Measurements from ENCODE around the gene ZNF462. TPM values are rescaled to one million over a fixed set of nuclear protein-coding genes. Genes with fewer than 3 reads are reported as not detected.

ZNF462 gene
- total and polyA plus RNA-seq, 2 of the 4 experiments (the other 2 are of a cell fraction): 6.1 to 18.8 TPM

GRCh38 chr9:106961623-106962022 lies 98.7 kb downstream of the ZNF462 start:
- Histone ChIP-seq H3K27me3 (ENCODE audit: control insufficient read depth, insufficient read depth, low read length) (no peaks in the 10 kb centered on the region), H3K36me3 (ENCODE audit: control insufficient read depth, insufficient read depth, low read length) (peaks cover 8% of the 10 kb centered on the region), H2AK5ac (ENCODE audit: low read depth, low read length) (no peak overlapping the region), H3K79me1 (ENCODE audit: low read depth in 1 of 2, low read length in 2 of 2) (0 out of 4 replicates have a peak, but pooled peaks cover 0 to 3% of the 10 kb centered on the region in 2 experiments), H3K4me1 (ENCODE audit: control insufficient read depth, insufficient read depth, low read length) (peaks cover 3% of the 10 kb centered on the region; the same call in 1 of the 2 replicates), H2BK120ac (ENCODE audit: low read depth, low read length) (no peak overlapping the region), H4K91ac (ENCODE audit: insufficient read depth, low read depth, low read length) (no peak overlapping the region), H3K4ac (ENCODE audit: low read depth, low read length) (no peak overlapping the region), H2AFZ (replicated peaks; ENCODE audit: low read length, poor library complexity) (no peak overlapping the region), H3K23ac (ENCODE audit: low read depth, low read length) (no peak overlapping the region), H4K20me1 (ENCODE audit: insufficient read depth, low read length) (no peaks in the 10 kb centered on the region), H3K9me1 (ENCODE audit: insufficient read depth, low read length) (peaks cover 7% of the 10 kb centered on the region; the same call in 1 of the 2 replicates), H3K14ac (replicated peaks; ENCODE audit: low read depth, low read length) (no peak overlapping the region), H3K27ac (ENCODE audit: insufficient read depth, low read length) (no peak overlapping the region), H3K9me3 (ENCODE audit: control insufficient read depth, insufficient read depth, low read length) (no peaks in the 10 kb centered on the region; the same call in 1 of the 2 replicates), H2AK9ac (replicated peaks; ENCODE audit: low read depth, low read length, poor library complexity) (no peak overlapping the region), H3K9ac (ENCODE audit: low read depth, low read length) (no peak overlapping the region), H2BK20ac (ENCODE audit: low read depth, low read length) (no peak overlapping the region), H3K56ac (ENCODE audit: extremely low read depth, insufficient read depth, low read length) (no peak overlapping the region), H3K4me3 (ENCODE audit: insufficient read depth, low read depth, low read length) (no peak overlapping the region), H3K4me2 (ENCODE audit: low read depth, low read length) (no peak overlapping the region), H3K18ac (ENCODE audit: low read depth, low read length) (no peak overlapping the region; the same call in 1 of the 2 replicates), H2BK5ac (ENCODE audit: low read depth, low read length, poor library complexity, severe bottlenecking) (no peak overlapping the region), H4K8ac (ENCODE audit: low read depth in 2 of 2, low read length in 2 of 2) (no peak overlapping the region), H2BK15ac (ENCODE audit: low read depth, low read length) (no peak overlapping the region), H4K5ac (ENCODE audit: low read depth, low read length) (no peak overlapping the region)
- in situ Hi-C loops (cut with MboI; ENCODE audit: low sequenced_read_pairs) (no loop called here), dilution Hi-C loops (cut with HindIII; ENCODE audit: low sequenced_read_pairs, unreplicated experiment) (no loop called here), intact Hi-C loops (cut with micrococcal nuclease) (no loop called here)
- POLR2A ChIA-PET (ENCODE audit: unreplicated experiment): no interaction called here
- peak; percentile 47 for DNase-seq
- ATAC-seq (ENCODE audit: low read depth): no peak
- no peak for TF ChIP-seq MAFK (IDR thresholded peaks at IDR 0.05; ENCODE audit: low read depth, low read length)
- CTCF ChIA-PET: no interaction called here
- 100% methylated on average over 1 of the region's 2 CpGs; no CpG with 5 or more reads in 1 of the 2 experiments for WGBS, 2 experiments (ENCODE audit: extremely low coverage in 2 of 2, insufficient read length in 1 of 2)
- no TSS peak for BruUV-seq (replicated peaks)
